Neuronal stem cell (in vitro differentiated cells): ENCODE data around the gene ST6GALNAC3.

ENCODE experiments used
- DNase-seq: peaks from one replicate; pipeline ENCODE4 v3.0.0-alpha.2; 2013; ENCODE audit warnings: low spot score
- H2AFZ ChIP-seq: one replicate; pipeline ENCODE4 v1.6.1; 2013; ENCODE audit warnings: mild to moderate bottlenecking, low read length, inconsistent platforms
- H2AK5ac ChIP-seq: 2 replicates; pipeline ENCODE4 v1.6.1; 2013; ENCODE audit warnings: low read depth, mild to moderate bottlenecking, inconsistent platforms, low read length, moderate library complexity, mixed read lengths
- H2BK120ac ChIP-seq: 2 replicates; pipeline ENCODE4 v1.6.1; 2013; ENCODE audit warnings: low read depth, mild to moderate bottlenecking, inconsistent platforms, low read length, moderate library complexity, mixed read lengths
- H2BK12ac ChIP-seq: one replicate; pipeline ENCODE4 v1.6.1; 2013; ENCODE audit warnings: low read length, inconsistent platforms
- H2BK15ac ChIP-seq: 2 replicates; pipeline ENCODE4 v1.6.1; 2013; ENCODE audit warnings: mild to moderate bottlenecking, low read length, inconsistent platforms, mixed read lengths
- H2BK5ac ChIP-seq: one replicate; pipeline ENCODE4 v1.6.1; 2013; ENCODE audit warnings: inconsistent platforms, mild to moderate bottlenecking, low read length, moderate library complexity
- H3K14ac ChIP-seq: one replicate; pipeline ENCODE4 v1.6.1; 2013; ENCODE audit warnings: low read length, inconsistent platforms
- H3K18ac ChIP-seq: 2 replicates; pipeline ENCODE4 v1.6.1; 2013; ENCODE audit warnings: low read length, inconsistent platforms
- H3K23ac ChIP-seq: 2 replicates; pipeline ENCODE4 v1.6.1; 2013; ENCODE audit warnings: low read depth, mild to moderate bottlenecking, mixed read lengths, low read length, inconsistent platforms; ENCODE audit not compliant: poor library complexity
- H3K27ac ChIP-seq: replicated peaks from 3 replicates; pipeline ENCODE4 v1.5.1; 2013; ENCODE audit warnings: low read length, inconsistent platforms
- H3K27me3 ChIP-seq, 3 experiments: 2 replicates each; pipeline ENCODE4 v1.6.1; 2013; ENCODE audit warnings: low read length in 3 of 3, mild to moderate bottlenecking in 2 of 3, inconsistent platforms in 1 of 3, low read depth in 1 of 3, mixed read lengths in 1 of 3, moderate library complexity in 1 of 3; ENCODE audit not compliant: control insufficient read depth in 3 of 3, insufficient read depth in 3 of 3
- H3K36me3 ChIP-seq, 2 donors: replicated peaks in 1 of 2; 2 replicates each; pipeline ENCODE4 v1.6.1; 2013; ENCODE audit warnings: low read length in 2 of 2; ENCODE audit not compliant: control insufficient read depth in 2 of 2, insufficient read depth in 2 of 2
- H3K4ac ChIP-seq: 2 replicates; pipeline ENCODE4 v1.6.1; 2013; ENCODE audit warnings: inconsistent platforms, mild to moderate bottlenecking, low read length, moderate library complexity
- H3K4me1 ChIP-seq, 2 donors: 1 replicate in 1 of 2; 2 replicates in 1 of 2; pipeline ENCODE4 v1.6.1; 2013; ENCODE audit warnings: low read length in 2 of 2, low read depth in 1 of 2; ENCODE audit not compliant: control insufficient read depth in 2 of 2, insufficient read depth in 1 of 2
- H3K4me2 ChIP-seq: one replicate; pipeline ENCODE4 v1.6.1; 2013; ENCODE audit warnings: mild to moderate bottlenecking, low read length, inconsistent platforms; ENCODE audit not compliant: insufficient read depth, poor library complexity, severe bottlenecking
- H3K4me3 ChIP-seq, 2 donors: 2 replicates each; pipeline ENCODE4 v1.5.1; 2013; ENCODE audit warnings: low read length in 2 of 2, mild to moderate bottlenecking in 2 of 2, inconsistent platforms in 1 of 2, moderate library complexity in 1 of 2
- H3K79me1 ChIP-seq: one replicate; pipeline ENCODE4 v1.6.1; 2013; ENCODE audit warnings: low read depth, mild to moderate bottlenecking, inconsistent platforms, low read length, moderate library complexity
- H3K9ac ChIP-seq: one replicate; pipeline ENCODE4 v1.6.1; 2013; ENCODE audit warnings: mild to moderate bottlenecking, low read depth, low read length, inconsistent platforms; ENCODE audit not compliant: poor library complexity
- H3K9me3 ChIP-seq, 2 donors: replicated peaks in 1 of 2; 2 replicates each; pipeline versions ENCODE3 to v1.6.1; 2013; ENCODE audit warnings: low read length in 2 of 2, mild to moderate bottlenecking in 2 of 2, inconsistent platforms in 1 of 2, low read depth in 1 of 2, mixed read lengths in 1 of 2, moderate library complexity in 1 of 2; ENCODE audit not compliant: control insufficient read depth in 2 of 2, insufficient read depth in 1 of 2
- H4K8ac ChIP-seq: one replicate; pipeline ENCODE4 v1.6.1; 2013; ENCODE audit warnings: low read depth, mild to moderate bottlenecking, inconsistent platforms, low read length, moderate library complexity
- H4K91ac ChIP-seq: one replicate; pipeline ENCODE4 v1.6.1; 2013; ENCODE audit warnings: low read length, low read depth, mild to moderate bottlenecking, inconsistent platforms; ENCODE audit not compliant: poor library complexity
- WGBS, 2 donors: extraction: QIAGEN DNeasy Blood & Tissue Kit; methylation state at CpG; one replicate each; pipeline ENCODE4 v1.1.7; 2013; ENCODE audit warnings: missing lambda C conversion rate in 2 of 2, mixed read lengths in 1 of 2; ENCODE audit not compliant: insufficient read length in 2 of 2, insufficient replicate concordance in 1 of 2; ENCODE audit errors: extremely low coverage in 2 of 2; 5-methylcytosine and 5-hydroxymethylcytosine counted together

Gene ST6GALNAC3

GRCh38 chr1:76395059-76395458, 320.5 kb downstream of the ST6GALNAC3 start:
- H2BK12ac ChIP-seq = no peak overlapping the region
- H3K36me3 ChIP-seq = no peaks in the 10 kb centered on the region
- H4K91ac ChIP-seq = no peak overlapping the region
- H2BK5ac ChIP-seq = no peak overlapping the region
- no peak for DNase-seq
- H3K23ac ChIP-seq = no peak overlapping the region
- no peaks in the 10 kb centered on the region for H3K27me3 ChIP-seq
- H2BK15ac ChIP-seq = no peak overlapping the region
- H2AK5ac ChIP-seq = no peak overlapping the region
- H3K4me2 ChIP-seq = no peak overlapping the region
- no peak overlapping the region for H3K18ac ChIP-seq
- no CpG with 5 or more reads among the region's 2 CpGs for WGBS, 2 donors
- H3K79me1 ChIP-seq = no peaks in the 10 kb centered on the region
- H3K4me3 ChIP-seq = no peak overlapping the region
- no peak overlapping the region for H3K14ac ChIP-seq
- no peaks in the 10 kb centered on the region for H3K4me1 ChIP-seq
- no peak overlapping the region for H4K8ac ChIP-seq
- no peak overlapping the region for H2AFZ ChIP-seq
- H2BK120ac ChIP-seq = no peak overlapping the region
- H3K27ac ChIP-seq = no peak overlapping the region
- H3K4ac ChIP-seq = no peak overlapping the region
- H3K9ac ChIP-seq = no peak overlapping the region
- H3K9me3 ChIP-seq = no peaks in the 10 kb centered on the region

GRCh38 chr1:76402128-76402527, 327.6 kb downstream of the ST6GALNAC3 start:
- H3K4me2 ChIP-seq = no peak overlapping the region
- no peaks in the 10 kb centered on the region for H3K9me3 ChIP-seq
- no peak overlapping the region for H2BK15ac ChIP-seq
- no peak overlapping the region for H3K4ac ChIP-seq
- H3K18ac ChIP-seq = no peak overlapping the region
- WGBS, 2 donors = no CpG with 5 or more reads among the region's 2 CpGs
- H2BK120ac ChIP-seq = no peak overlapping the region
- no peak overlapping the region for H2AK5ac ChIP-seq
- H3K79me1 ChIP-seq = no peaks in the 10 kb centered on the region
- no peak overlapping the region for H3K4me3 ChIP-seq
- DNase-seq = no peak
- H3K4me1 ChIP-seq = no peaks in the 10 kb centered on the region
- no peak overlapping the region for H3K14ac ChIP-seq
- H3K9ac ChIP-seq = no peak overlapping the region
- H4K91ac ChIP-seq = no peak overlapping the region
- no peak overlapping the region for H2BK5ac ChIP-seq
- no peak overlapping the region for H3K23ac ChIP-seq
- no peak overlapping the region for H2AFZ ChIP-seq
- H3K36me3 ChIP-seq = no peaks in the 10 kb centered on the region
- no peaks in the 10 kb centered on the region for H3K27me3 ChIP-seq
- H3K27ac ChIP-seq = no peak overlapping the region
- no peak overlapping the region for H2BK12ac ChIP-seq
- H4K8ac ChIP-seq = no peak overlapping the region

DNA sequence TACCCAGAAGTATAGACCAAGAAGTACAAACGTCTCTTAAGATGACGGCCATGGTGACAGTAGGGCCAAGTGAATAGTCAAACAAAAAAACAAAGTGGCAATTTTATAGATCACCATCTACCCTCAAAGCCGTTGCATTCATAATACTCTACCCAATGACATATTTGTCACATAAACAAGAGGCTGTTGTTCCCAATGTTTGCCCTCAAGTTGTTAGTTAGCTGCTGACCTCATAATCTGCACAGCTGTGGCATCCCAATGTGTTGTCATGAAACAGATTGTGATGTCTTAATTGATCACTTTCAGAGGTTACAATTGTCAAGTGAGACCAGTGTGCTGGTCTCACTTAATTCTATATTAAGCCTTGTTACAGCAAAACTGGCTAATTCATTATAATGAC, 333.8 kb downstream of the ST6GALNAC3 start:
- H3K4me2 ChIP-seq = no peak overlapping the region
- DNase-seq = no peak
- H2AFZ ChIP-seq = no peak overlapping the region
- no peak overlapping the region for H3K23ac ChIP-seq
- H3K9me3 ChIP-seq = no peaks in the 10 kb centered on the region
- H3K36me3 ChIP-seq = no peaks in the 10 kb centered on the region
- no peak overlapping the region for H2AK5ac ChIP-seq
- H3K27ac ChIP-seq = no peak overlapping the region
- H3K4ac ChIP-seq = no peak overlapping the region
- H3K79me1 ChIP-seq = no peaks in the 10 kb centered on the region
- no peak overlapping the region for H3K18ac ChIP-seq
- H3K4me1 ChIP-seq = no peaks in the 10 kb centered on the region
- H3K14ac ChIP-seq = no peak overlapping the region
- no peak overlapping the region for H4K8ac ChIP-seq
- H3K27me3 ChIP-seq = no peaks in the 10 kb centered on the region
- WGBS, 2 donors = no CpG with 5 or more reads among the region's 3 CpGs
- no peak overlapping the region for H2BK12ac ChIP-seq
- no peak overlapping the region for H4K91ac ChIP-seq
- H3K9ac ChIP-seq = no peak overlapping the region
- no peak overlapping the region for H2BK15ac ChIP-seq
- no peak overlapping the region for H3K4me3 ChIP-seq
- H2BK120ac ChIP-seq = no peak overlapping the region
- no peak overlapping the region for H2BK5ac ChIP-seq

DNA sequence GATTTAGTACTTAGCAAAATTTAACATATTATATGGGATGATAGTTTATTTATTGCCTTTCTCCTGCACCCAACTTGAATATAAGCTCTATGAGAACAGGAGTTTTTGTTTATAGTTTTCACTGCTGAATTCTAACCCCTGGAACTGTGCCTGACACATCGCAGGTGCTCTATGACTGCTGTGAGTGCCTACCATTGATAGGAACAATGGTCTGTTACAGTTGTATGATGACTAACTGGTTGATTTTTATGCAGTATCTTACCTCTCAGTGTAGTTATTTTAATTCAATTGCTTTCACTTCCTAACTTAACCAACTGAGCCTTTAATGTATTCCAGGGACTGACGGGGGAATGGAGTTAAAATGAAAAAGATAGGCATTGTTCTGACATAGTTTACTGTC, 336.0 kb downstream of the ST6GALNAC3 start:
- WGBS, 2 donors = no CpG with 5 or more reads among the region's 2 CpGs
- no peaks in the 10 kb centered on the region for H3K27me3 ChIP-seq
- no peaks in the 10 kb centered on the region for H3K79me1 ChIP-seq
- no peak overlapping the region for H2BK120ac ChIP-seq
- no peak for DNase-seq
- H2BK12ac ChIP-seq = no peak overlapping the region
- H4K91ac ChIP-seq = no peak overlapping the region
- no peak overlapping the region for H2BK5ac ChIP-seq
- no peaks in the 10 kb centered on the region for H3K9me3 ChIP-seq
- no peak overlapping the region for H3K4me2 ChIP-seq
- no peak overlapping the region for H3K23ac ChIP-seq
- H3K9ac ChIP-seq = no peak overlapping the region
- H3K36me3 ChIP-seq = no peaks in the 10 kb centered on the region
- H3K27ac ChIP-seq = no peak overlapping the region
- H2AFZ ChIP-seq = no peak overlapping the region
- no peaks in the 10 kb centered on the region for H3K4me1 ChIP-seq
- H3K14ac ChIP-seq = no peak overlapping the region
- H4K8ac ChIP-seq = no peak overlapping the region
- no peak overlapping the region for H3K18ac ChIP-seq
- no peak overlapping the region for H3K4me3 ChIP-seq
- no peak overlapping the region for H2AK5ac ChIP-seq
- H3K4ac ChIP-seq = no peak overlapping the region
- no peak overlapping the region for H2BK15ac ChIP-seq
